ENCODE results near the gene GALNT2. TPM values are rescaled to one million over a fixed set of nuclear protein-coding genes. Genes with fewer than 3 reads are reported as not detected.

Gene GALNT2
- total and polyA plus RNA-seq, 9 of the 15 experiments (the other 6 are each of a cell fraction or from before 2014, with no cell fraction given), result 1.6 to 106 (median 51.9) TPM

DNA sequence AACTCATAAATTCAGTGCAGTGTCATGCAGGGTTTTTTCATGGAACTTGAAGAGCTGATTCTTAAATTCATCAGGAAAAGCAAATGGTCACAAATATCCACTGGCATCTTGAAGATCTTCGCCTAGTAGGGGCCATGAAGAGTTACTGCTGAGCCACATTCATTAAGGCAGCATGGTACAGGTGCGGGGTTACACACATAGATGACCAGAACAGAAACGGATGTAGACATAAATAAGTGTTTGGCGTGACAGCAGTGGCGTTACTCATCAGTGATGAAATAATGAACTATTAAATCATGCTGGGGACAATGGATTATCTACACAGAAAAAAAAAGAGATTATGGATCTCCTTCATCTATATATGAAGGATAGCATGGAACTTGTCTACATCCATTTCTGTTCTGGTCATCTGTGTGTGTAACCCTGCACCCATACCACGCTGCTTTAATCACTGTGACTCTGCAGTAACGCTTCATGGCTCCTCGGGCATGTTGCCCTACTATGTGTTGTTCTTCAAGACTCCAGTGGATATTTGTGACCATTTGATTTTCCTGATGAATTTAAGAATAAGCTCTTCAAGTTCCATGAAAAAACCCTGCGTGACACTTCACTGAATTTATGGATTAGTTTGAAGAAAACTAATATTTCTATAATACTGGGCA lies 161.3 kb downstream of the GALNT2 start:
- ChIA-PET CTCF (ENCODE audit: low intra/inter-chr PET ratio) (no interaction called here), POLR2A (interaction anchor here (0.8 to 1.3 kb wide), 3 partner anchors 14 to 572 kb away, joined by 3 read pairs; no protein-coding TSS in a partner anchor)
- no peak overlapping the region for H3K4me2 ChIP-seq (ENCODE audit: insufficient read depth, low read length)
- TF ChIP-seq, protein P1, sequence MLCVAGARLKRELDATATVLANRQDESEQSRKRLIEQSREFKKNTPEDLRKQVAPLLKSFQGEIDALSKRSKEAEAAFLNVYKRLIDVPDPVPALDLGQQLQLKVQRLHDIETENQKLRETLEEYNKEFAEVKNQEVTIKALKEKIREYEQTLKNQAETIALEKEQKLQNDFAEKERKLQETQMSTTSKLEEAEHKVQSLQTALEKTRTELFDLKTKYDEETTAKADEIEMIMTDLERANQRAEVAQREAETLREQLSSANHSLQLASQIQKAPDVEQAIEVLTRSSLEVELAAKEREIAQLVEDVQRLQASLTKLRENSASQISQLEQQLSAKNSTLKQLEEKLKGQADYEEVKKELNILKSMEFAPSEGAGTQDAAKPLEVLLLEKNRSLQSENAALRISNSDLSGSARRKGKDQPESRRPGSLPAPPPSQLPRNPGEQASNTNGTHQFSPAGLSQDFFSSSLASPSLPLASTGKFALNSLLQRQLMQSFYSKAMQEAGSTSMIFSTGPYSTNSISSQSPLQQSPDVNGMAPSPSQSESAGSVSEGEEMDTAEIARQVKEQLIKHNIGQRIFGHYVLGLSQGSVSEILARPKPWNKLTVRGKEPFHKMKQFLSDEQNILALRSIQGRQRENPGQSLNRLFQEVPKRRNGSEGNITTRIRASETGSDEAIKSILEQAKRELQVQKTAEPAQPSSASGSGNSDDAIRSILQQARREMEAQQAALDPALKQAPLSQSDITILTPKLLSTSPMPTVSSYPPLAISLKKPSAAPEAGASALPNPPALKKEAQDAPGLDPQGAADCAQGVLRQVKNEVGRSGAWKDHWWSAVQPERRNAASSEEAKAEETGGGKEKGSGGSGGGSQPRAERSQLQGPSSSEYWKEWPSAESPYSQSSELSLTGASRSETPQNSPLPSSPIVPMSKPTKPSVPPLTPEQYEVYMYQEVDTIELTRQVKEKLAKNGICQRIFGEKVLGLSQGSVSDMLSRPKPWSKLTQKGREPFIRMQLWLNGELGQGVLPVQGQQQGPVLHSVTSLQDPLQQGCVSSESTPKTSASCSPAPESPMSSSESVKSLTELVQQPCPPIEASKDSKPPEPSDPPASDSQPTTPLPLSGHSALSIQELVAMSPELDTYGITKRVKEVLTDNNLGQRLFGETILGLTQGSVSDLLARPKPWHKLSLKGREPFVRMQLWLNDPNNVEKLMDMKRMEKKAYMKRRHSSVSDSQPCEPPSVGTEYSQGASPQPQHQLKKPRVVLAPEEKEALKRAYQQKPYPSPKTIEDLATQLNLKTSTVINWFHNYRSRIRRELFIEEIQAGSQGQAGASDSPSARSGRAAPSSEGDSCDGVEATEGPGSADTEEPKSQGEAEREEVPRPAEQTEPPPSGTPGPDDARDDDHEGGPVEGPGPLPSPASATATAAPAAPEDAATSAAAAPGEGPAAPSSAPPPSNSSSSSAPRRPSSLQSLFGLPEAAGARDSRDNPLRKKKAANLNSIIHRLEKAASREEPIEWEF (CRISPR knock-in tag; IDR thresholded peaks at IDR 0.05), result no peak
- TF ChIP-seq ZKSCAN1 (IDR thresholded peaks at IDR 0.05; ENCODE audit: low read depth, low read length), result peak; percentile 96
- no peak overlapping the region for H3K4me3 ChIP-seq
- H3K9ac ChIP-seq (ENCODE audit: insufficient read depth in 1 of 2, low read depth in 2 of 2, low read length in 2 of 2), result no peak overlapping the region
- BruUV-seq (replicated peaks), result no TSS peak
- in situ Hi-C loops (cut with MboI), result no loop called here
- peaks cover 15% of the 10 kb centered on the region; the same call in 2 of the 3 replicates for H3K79me2 ChIP-seq (ENCODE audit: control insufficient read depth, insufficient read depth, low read length)
- no peaks in the 10 kb centered on the region for H3K9me3 ChIP-seq (replicated peaks; ENCODE audit: control insufficient read depth, insufficient read depth, low read depth, low read length)
- 84% methylated on average over 9 of the region's 9 CpGs for WGBS (ENCODE audit: insufficient coverage, low coverage, missing lambda C conversion rate)
- H3K9me1 ChIP-seq (ENCODE audit: control insufficient read depth, insufficient read depth, low read length), result peaks cover 4% of the 10 kb centered on the region
- ATAC-seq, result no peak
- no peak for DNase-seq (ENCODE audit: extremely low read depth in 1 of 4, low spot score in 3 of 4)
- no peak for FAIRE-seq
- intact Hi-C loops (cut with micrococcal nuclease), result no loop called here
- H2AFZ ChIP-seq (ENCODE audit: low read depth, low read length), result no peak overlapping the region
- peaks cover 0 to 12% of the 10 kb centered on the region in 2 experiments; a peak in 4 of 5 replicates for H3K4me1 ChIP-seq (replicated peaks in 1 of 2; ENCODE audit: control insufficient read depth in 2 of 2, insufficient read depth in 2 of 2, low read length in 2 of 2)
- 0 out of 2 replicates have a peak, but pooled peaks cover 5% of the 10 kb centered on the region for H4K20me1 ChIP-seq (replicated peaks; ENCODE audit: control insufficient read depth, insufficient read depth, low read length)
- no peaks in the 10 kb centered on the region for H3K27me3 ChIP-seq (ENCODE audit: control insufficient read depth in 2 of 2, insufficient read depth in 2 of 2, low read length in 2 of 2)
- H3K36me3 ChIP-seq (ENCODE audit: control insufficient read depth, insufficient read depth, low read length), result peaks cover 12% of the 10 kb centered on the region; the same call in 2 of the 3 replicates
- H3K27ac ChIP-seq (ENCODE audit: extremely low read depth, low read depth, low read length), result no peak overlapping the region

All from K562 (cell line).